HEK293 (cell line): ENCODE data around the gene GLIS1.

Source experiments
- BCL11B ChIP-seq: fragments of 450-650 bp; formaldehyde crosslinking; IDR thresholded peaks from 2 replicates; pipeline ENCODE4 v1.5.1; 2016; ENCODE audit warnings: low read depth, missing biosample characterization, missing genetic modification characterization
- EGR2 ChIP-seq: fragments of 450-650 bp; formaldehyde crosslinking; IDR thresholded peaks from 2 replicates; pipeline ENCODE4 v1.5.1; 2016; ENCODE audit warnings: low read depth, missing biosample characterization, missing genetic modification characterization
- FEZF1 ChIP-seq: fragments of 450-650 bp; formaldehyde crosslinking; IDR thresholded peaks from 2 replicates; pipeline ENCODE4 v1.5.1; 2016; ENCODE audit warnings: missing biosample characterization, missing genetic modification characterization
- GLIS2 ChIP-seq: fragments of 450-650 bp; formaldehyde crosslinking; IDR thresholded peaks from 2 replicates; pipeline ENCODE4 v1.5.1; 2016; ENCODE audit warnings: missing biosample characterization, missing genetic modification characterization
- OVOL3 ChIP-seq: fragments of 450-650 bp; formaldehyde crosslinking; IDR thresholded peaks from 2 replicates; pipeline ENCODE4 v1.5.1; 2016; ENCODE audit warnings: missing biosample characterization, missing genetic modification characterization
- SP7 ChIP-seq: fragments of 450-650 bp; formaldehyde crosslinking; IDR thresholded peaks from 2 replicates; pipeline ENCODE4 v1.5.1; 2016; ENCODE audit warnings: missing biosample characterization, missing genetic modification characterization
- ZNF132 ChIP-seq: fragments of 450-650 bp; formaldehyde crosslinking; IDR thresholded peaks from 2 replicates; pipeline ENCODE4 v1.5.1; 2017; ENCODE audit warnings: missing biosample characterization, missing genetic modification characterization, borderline replicate concordance
- ZNF138 ChIP-seq: fragments of 450-650 bp; formaldehyde crosslinking; IDR thresholded peaks from 2 replicates; pipeline ENCODE4 v1.5.1; 2016; ENCODE audit warnings: missing biosample characterization, missing genetic modification characterization, borderline replicate concordance
- ZNF140 ChIP-seq: fragments of 450-650 bp; formaldehyde crosslinking; IDR thresholded peaks from 2 replicates; pipeline ENCODE4 v1.5.1; 2016; ENCODE audit warnings: missing biosample characterization, missing genetic modification characterization
- ZNF16 ChIP-seq: fragments of 450-650 bp; formaldehyde crosslinking; IDR thresholded peaks from 2 replicates; pipeline ENCODE4 v1.5.1; 2016; ENCODE audit warnings: low read depth, missing biosample characterization, missing genetic modification characterization
- ZNF280C ChIP-seq: fragments of 450-650 bp; formaldehyde crosslinking; IDR thresholded peaks from 2 replicates; pipeline ENCODE4 v1.5.1; 2016; ENCODE audit warnings: missing biosample characterization, missing genetic modification characterization
- ZNF341 ChIP-seq: fragments of 450-650 bp; formaldehyde crosslinking; IDR thresholded peaks from 2 replicates; pipeline ENCODE4; 2016; ENCODE audit warnings: low read depth, missing biosample characterization, missing genetic modification characterization
- ZNF350 ChIP-seq: fragments of 450-650 bp; formaldehyde crosslinking; IDR thresholded peaks from 2 replicates; pipeline ENCODE4 v1.5.0; 2017; ENCODE audit warnings: missing biosample characterization, mild to moderate bottlenecking, missing genetic modification characterization
- ZNF433 ChIP-seq: fragments of 450-650 bp; formaldehyde crosslinking; IDR thresholded peaks from 2 replicates; pipeline ENCODE4 v1.5.1; 2016; ENCODE audit warnings: missing biosample characterization, missing genetic modification characterization, low read depth
- ZNF473 ChIP-seq: fragments of 450-650 bp; formaldehyde crosslinking; IDR thresholded peaks from 2 replicates; pipeline ENCODE4 v1.5.1; 2017; ENCODE audit warnings: missing biosample characterization, missing genetic modification characterization
- ZNF501 ChIP-seq: fragments of 450-650 bp; formaldehyde crosslinking; IDR thresholded peaks from 2 replicates; pipeline ENCODE4 v1.5.1; 2016; ENCODE audit warnings: missing biosample characterization, missing genetic modification characterization
- ZNF548 ChIP-seq: fragments of 450-650 bp; formaldehyde crosslinking; IDR thresholded peaks from 2 replicates; pipeline ENCODE4 v1.5.1; 2016; ENCODE audit warnings: missing biosample characterization, missing genetic modification characterization
- ZNF596 ChIP-seq: fragments of 450-650 bp; IDR thresholded peaks from 2 replicates; pipeline ENCODE4 v1.5.0; 2018; ENCODE audit warnings: missing biosample characterization, mild to moderate bottlenecking, missing genetic modification characterization, moderate library complexity
- ZNF621 ChIP-seq: fragments of 450-650 bp; formaldehyde crosslinking; IDR thresholded peaks from 2 replicates; pipeline ENCODE4 v1.5.1; 2017; ENCODE audit warnings: missing biosample characterization, missing genetic modification characterization
- ZNF629 ChIP-seq: fragments of 450-650 bp; formaldehyde crosslinking; IDR thresholded peaks from 2 replicates; pipeline ENCODE4 v1.5.1; 2017; ENCODE audit warnings: missing biosample characterization, missing genetic modification characterization
- ZNF658 ChIP-seq: fragments of 450-650 bp; formaldehyde crosslinking; IDR thresholded peaks from 2 replicates; pipeline ENCODE4; 2016; ENCODE audit warnings: missing biosample characterization, missing genetic modification characterization
- ZNF692 ChIP-seq: fragments of 450-650 bp; formaldehyde crosslinking; IDR thresholded peaks from 2 replicates; pipeline ENCODE4 v1.5.1; 2016; ENCODE audit warnings: missing biosample characterization, missing genetic modification characterization
- ZNF704 ChIP-seq: fragments of 450-650 bp; formaldehyde crosslinking; IDR thresholded peaks from 2 replicates; pipeline ENCODE4 v1.5.1; 2016; ENCODE audit warnings: missing biosample characterization, missing genetic modification characterization
- TF ChIP-seq, protein P1 (sequence below): fragments of 450-650 bp; formaldehyde crosslinking; IDR thresholded peaks from 2 replicates; pipeline ENCODE4 v1.5.0; 2017; ENCODE audit warnings: missing biosample characterization, missing genetic modification characterization, borderline replicate concordance
- TF ChIP-seq, protein P2 (sequence below): fragments of 450-650 bp; formaldehyde crosslinking; IDR thresholded peaks from 2 replicates; pipeline ENCODE4 v1.5.1; 2017; ENCODE audit warnings: missing biosample characterization, missing genetic modification characterization
- TF ChIP-seq, protein P3 (sequence below): fragments of 450-650 bp; formaldehyde crosslinking; IDR thresholded peaks from 2 replicates; pipeline ENCODE4 v1.5.1; 2016; ENCODE audit warnings: missing biosample characterization, missing genetic modification characterization
- TF ChIP-seq, protein P4 (sequence below): fragments of 450-650 bp; IDR thresholded peaks from 2 replicates; pipeline ENCODE4 v1.5.1; 2018; ENCODE audit warnings: missing biosample characterization, mild to moderate bottlenecking, missing genetic modification characterization

GLIS1 gene

DNA sequence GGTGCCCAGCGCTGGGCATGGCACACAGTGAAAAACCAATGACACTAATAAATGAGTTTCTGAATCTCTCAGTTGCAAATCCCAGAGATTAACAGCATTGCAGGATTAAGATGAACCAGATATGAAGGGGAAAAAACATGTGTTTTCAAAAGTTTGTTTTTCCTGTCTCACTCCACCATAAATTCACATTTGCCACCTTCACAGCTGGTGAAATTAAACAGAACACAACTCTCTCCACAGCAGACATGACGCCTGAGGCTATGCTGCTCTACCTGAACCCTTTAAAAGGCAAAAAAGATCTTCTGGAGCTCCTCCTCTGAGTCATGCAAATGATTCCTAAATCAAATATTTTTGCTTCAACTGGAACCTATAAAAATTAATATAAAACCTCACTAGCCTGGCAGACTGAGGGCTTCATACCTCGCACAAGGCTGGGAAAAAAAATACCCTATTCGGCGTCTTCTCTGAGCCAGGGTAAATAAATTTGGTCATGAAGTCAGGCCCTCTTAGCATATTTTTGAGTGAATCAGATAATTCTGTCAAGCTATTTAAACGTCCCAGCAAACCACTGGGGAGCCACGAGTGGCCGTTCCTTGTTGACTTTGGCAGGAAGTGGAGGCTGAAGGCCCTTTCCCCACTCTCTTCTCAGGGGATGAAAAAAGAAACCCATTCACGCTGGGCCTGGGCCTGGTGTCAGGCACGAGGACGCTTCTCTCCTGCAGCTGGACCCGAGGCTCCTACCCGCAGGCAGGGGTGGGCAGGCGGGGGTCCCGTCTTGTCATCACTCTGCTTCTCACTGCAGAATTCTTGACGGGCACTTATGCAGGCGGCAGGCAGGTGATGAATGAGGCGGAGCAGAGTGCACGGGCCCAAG, 226.8 kb downstream of the GLIS1 start (continued):
- TF ChIP-seq, protein P1, sequence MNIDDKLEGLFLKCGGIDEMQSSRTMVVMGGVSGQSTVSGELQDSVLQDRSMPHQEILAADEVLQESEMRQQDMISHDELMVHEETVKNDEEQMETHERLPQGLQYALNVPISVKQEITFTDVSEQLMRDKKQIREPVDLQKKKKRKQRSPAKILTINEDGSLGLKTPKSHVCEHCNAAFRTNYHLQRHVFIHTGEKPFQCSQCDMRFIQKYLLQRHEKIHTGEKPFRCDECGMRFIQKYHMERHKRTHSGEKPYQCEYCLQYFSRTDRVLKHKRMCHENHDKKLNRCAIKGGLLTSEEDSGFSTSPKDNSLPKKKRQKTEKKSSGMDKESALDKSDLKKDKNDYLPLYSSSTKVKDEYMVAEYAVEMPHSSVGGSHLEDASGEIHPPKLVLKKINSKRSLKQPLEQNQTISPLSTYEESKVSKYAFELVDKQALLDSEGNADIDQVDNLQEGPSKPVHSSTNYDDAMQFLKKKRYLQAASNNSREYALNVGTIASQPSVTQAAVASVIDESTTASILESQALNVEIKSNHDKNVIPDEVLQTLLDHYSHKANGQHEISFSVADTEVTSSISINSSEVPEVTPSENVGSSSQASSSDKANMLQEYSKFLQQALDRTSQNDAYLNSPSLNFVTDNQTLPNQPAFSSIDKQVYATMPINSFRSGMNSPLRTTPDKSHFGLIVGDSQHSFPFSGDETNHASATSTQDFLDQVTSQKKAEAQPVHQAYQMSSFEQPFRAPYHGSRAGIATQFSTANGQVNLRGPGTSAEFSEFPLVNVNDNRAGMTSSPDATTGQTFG (tag by site-specific recombination), result no peak
- no peak for TF ChIP-seq ZNF138 (tag by site-specific recombination)
- TF ChIP-seq ZNF350 (tag by site-specific recombination), result no peak
- TF ChIP-seq ZNF341, result peak; percentile 21; the same call in 1 of the 2 replicates
- no peak for TF ChIP-seq SP7 (tag by site-specific recombination)
- no peak for TF ChIP-seq ZNF596 (tag by site-specific recombination)
- TF ChIP-seq ZNF629 (tag by site-specific recombination), result peak; percentile 65
- no peak for TF ChIP-seq ZNF473 (tag by site-specific recombination)
- no peak for TF ChIP-seq ZNF658 (tag by site-specific recombination)
- TF ChIP-seq, protein P2, sequence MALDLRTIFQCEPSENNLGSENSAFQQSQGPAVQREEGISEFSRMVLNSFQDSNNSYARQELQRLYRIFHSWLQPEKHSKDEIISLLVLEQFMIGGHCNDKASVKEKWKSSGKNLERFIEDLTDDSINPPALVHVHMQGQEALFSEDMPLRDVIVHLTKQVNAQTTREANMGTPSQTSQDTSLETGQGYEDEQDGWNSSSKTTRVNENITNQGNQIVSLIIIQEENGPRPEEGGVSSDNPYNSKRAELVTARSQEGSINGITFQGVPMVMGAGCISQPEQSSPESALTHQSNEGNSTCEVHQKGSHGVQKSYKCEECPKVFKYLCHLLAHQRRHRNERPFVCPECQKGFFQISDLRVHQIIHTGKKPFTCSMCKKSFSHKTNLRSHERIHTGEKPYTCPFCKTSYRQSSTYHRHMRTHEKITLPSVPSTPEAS (tag by site-specific recombination), result no peak
- no peak for TF ChIP-seq GLIS2 (tag by site-specific recombination)
- no peak for TF ChIP-seq ZNF548 (tag by site-specific recombination)
- TF ChIP-seq EGR2 (tag by site-specific recombination), result no peak
- no peak for TF ChIP-seq ZNF433 (tag by site-specific recombination)
- TF ChIP-seq OVOL3, result no peak
- no peak for TF ChIP-seq ZNF280C (tag by site-specific recombination)
- TF ChIP-seq ZNF621, result no peak
- no peak for TF ChIP-seq ZNF140 (tag by site-specific recombination)
- no peak for TF ChIP-seq ZNF501
- TF ChIP-seq BCL11B, result no peak
- TF ChIP-seq ZNF692 (tag by site-specific recombination), result 0 out of 2 replicates have a peak, but pooled peaks have one; percentile 13
- TF ChIP-seq ZNF132 (tag by site-specific recombination), result no peak
- TF ChIP-seq, protein P3, sequence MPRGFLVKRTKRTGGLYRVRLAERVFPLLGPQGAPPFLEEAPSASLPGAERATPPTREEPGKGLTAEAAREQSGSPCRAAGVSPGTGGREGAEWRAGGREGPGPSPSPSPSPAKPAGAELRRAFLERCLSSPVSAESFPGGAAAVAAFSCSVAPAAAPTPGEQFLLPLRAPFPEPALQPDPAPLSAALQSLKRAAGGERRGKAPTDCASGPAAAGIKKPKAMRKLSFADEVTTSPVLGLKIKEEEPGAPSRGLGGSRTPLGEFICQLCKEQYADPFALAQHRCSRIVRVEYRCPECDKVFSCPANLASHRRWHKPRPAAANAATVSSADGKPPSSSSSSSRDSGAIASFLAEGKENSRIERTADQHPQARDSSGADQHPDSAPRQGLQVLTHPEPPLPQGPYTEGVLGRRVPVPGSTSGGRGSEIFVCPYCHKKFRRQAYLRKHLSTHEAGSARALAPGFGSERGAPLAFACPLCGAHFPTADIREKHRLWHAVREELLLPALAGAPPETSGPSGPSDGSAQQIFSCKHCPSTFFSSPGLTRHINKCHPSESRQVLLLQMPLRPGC (tag by site-specific recombination), result 0 out of 2 replicates have a peak, but pooled peaks have one; percentile 39
- TF ChIP-seq, protein P4, sequence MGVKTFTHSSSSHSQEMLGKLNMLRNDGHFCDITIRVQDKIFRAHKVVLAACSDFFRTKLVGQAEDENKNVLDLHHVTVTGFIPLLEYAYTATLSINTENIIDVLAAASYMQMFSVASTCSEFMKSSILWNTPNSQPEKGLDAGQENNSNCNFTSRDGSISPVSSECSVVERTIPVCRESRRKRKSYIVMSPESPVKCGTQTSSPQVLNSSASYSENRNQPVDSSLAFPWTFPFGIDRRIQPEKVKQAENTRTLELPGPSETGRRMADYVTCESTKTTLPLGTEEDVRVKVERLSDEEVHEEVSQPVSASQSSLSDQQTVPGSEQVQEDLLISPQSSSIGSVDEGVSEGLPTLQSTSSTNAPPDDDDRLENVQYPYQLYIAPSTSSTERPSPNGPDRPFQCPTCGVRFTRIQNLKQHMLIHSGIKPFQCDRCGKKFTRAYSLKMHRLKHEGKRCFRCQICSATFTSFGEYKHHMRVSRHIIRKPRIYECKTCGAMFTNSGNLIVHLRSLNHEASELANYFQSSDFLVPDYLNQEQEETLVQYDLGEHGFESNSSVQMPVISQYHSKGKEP (tag by site-specific recombination), result peak; percentile 30; the same call in 1 of the 2 replicates
- no peak for TF ChIP-seq ZNF16
- TF ChIP-seq FEZF1 (tag by site-specific recombination), result peak; percentile 77
- no peak for TF ChIP-seq ZNF704 (tag by site-specific recombination)
